GM12872 (cell line): ENCODE data around the gene RBM14.

ENCODE experiments used
- CTCF ChIP-seq: IDR thresholded peaks from 3 replicates; pipeline ENCODE4 v1.5.1; 2011; ENCODE audit warnings: low read depth, mild to moderate bottlenecking, low read length, moderate library complexity; ENCODE audit not compliant: insufficient read depth

Gene RBM14

GRCh38 chr11:66616379-66617154, at the start of gene RBM14:
Gene RBM14 (plus strand): TSS chr11:66616630. CDS start chr11:66616721, 91 bp downstream.
- TF ChIP-seq CTCF, result no peak

GRCh38 chr11:66567787-66568123, 48.7 kb upstream of the RBM14 start:
- no peak for TF ChIP-seq CTCF

GRCh38 chr11:66568124-66568916, 48.1 kb upstream of the RBM14 start, which contains the start of gene CTSF:
Gene CTSF (minus strand): TSS chr11:66568606. CDS start chr11:66568486, 120 bp downstream.
- no peak for TF ChIP-seq CTCF

GRCh38 chr11:66569076-66569475, 47.4 kb upstream of the RBM14 start:
- no peak for TF ChIP-seq CTCF

GRCh38 chr11:66570079-66570849, 46.2 kb upstream of the RBM14 start:
- no peak for TF ChIP-seq CTCF

- no peak for TF ChIP-seq CTCF
Observed at GRCh38 chr11:66570850-66571180, 45.6 kb upstream of the RBM14 start.

GRCh38 chr11:66579017-66579606, 37.3 kb upstream of the RBM14 start:
- peak; percentile 87 for TF ChIP-seq CTCF
